HG02588 (cell line): ENCODE measurements around the gene CCN5.
"Not testable (repeated sequence)": the region's sequence is repeated elsewhere in the genome, so short reads cannot be mapped to it uniquely, and the experiment has no call there.

ENCODE experiments used
- ATAC-seq: cut with Tn5 transposase; IDR thresholded peaks from one replicate; pipeline ENCODE4 v1.9.1; 2021; ENCODE audit warnings: mild to moderate bottlenecking, moderate library complexity; ENCODE audit not compliant: unreplicated experiment

Gene CCN5

DNA sequence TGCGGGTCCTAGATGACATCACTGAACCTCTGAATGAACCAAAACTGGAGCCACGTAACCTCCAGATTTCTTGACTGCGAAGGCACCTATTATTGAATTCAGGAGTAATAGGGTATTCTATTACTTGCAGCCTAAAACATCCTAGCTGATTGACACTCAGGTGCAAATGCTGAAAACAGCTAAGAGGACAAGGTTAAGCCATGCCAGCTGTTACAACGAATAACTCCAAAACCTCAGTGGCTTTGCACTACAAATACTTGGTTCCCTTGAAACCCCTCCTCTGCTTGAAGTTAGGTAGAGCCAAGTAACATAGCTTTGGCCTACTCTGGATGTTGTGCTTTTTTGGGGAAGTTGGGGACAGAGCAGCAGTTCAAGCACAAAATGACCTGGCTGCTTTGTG lies 21.0 kb upstream of the CCN5 start:
- ATAC-seq = no peak

DNA sequence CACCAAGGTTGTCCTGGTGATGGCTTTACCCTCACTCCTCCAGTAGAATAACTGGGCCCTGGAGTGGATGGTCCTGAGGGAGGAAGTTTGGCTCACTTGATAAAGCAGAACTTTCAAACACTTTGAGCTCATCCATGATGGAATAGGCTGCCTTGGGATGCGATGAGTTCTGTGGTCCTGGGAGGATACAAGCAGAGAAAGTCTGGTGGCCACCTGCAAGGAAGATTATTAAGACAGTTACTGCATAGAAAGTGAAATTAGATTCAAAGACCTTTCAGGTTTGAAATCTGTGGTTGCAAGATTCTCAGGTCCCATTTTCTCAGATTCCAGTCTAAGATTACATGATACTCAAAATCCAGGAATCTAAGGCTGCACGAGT lies 19.9 kb upstream of the CCN5 start:
- ATAC-seq = no peak

DNA sequence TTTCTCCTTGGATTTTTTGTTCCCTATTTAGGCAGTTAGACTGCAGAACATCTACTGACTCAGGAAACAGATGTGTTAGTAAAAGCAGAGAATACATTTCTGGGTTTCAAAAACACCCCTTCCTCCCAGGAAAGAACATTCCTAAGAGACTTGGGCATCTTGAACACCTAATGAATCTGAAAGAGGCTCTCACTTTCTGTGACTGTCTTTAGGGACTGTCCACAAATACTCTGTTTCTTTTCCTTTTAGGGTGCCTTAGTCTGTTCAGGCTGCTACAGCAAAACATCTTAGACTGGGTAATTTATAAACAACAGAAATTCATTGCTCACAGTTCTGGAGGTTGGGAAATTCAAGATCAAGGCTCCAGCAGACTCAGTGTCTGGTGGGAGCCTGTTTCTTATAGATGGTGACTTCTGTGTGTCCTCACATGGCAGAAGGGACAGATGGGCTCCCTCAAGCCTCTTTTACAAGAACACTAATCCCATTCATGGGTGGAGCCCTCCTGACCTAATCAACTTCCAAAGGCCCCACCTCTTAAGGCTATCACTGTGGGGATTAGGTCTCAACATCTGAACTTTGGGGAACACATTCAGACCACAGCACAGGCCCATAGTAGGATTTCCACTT lies 19.4 kb upstream of the CCN5 start:
- no peak for ATAC-seq

DNA sequence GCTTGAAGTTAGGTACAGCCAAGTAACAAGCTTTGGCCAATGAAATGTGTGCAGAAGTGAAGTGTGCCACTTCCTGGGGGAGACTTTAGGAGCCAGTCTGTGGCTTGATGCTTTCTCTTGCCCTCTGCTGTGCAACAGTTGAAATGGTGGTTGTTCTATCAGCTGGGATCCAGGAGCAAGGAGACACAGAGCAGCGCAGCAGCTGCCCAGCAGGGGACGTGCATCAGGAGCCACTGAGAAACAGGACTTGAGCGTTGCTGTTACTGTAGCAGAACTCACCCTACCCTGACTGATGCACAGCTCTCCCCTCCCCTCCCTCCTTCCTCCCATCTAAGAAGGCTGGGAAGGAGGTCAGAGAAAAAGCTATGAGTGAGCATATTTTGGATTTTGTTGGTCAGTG lies 18.9 kb upstream of the CCN5 start:
- no peak for ATAC-seq

DNA sequence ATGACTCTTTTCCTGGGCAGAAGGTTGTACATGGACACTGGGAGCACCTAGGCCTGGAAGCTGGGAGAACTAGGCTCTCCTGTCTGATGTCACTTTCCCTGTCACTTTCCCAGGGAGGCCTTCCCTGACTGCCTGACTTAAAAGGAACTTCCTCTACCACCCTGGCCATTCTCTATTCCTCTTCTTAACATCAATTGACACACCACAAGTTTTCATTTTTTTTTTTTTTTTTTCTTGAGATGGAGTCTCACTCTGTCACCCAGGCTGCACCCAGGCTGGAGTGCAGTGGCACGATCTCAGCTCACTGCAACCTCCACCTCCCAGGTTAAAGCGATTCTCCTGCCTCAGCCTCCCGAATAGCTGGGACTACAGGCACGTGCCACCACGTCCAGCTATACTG lies 18.1 kb upstream of the CCN5 start:
- not testable (repeated sequence) for ATAC-seq

DNA sequence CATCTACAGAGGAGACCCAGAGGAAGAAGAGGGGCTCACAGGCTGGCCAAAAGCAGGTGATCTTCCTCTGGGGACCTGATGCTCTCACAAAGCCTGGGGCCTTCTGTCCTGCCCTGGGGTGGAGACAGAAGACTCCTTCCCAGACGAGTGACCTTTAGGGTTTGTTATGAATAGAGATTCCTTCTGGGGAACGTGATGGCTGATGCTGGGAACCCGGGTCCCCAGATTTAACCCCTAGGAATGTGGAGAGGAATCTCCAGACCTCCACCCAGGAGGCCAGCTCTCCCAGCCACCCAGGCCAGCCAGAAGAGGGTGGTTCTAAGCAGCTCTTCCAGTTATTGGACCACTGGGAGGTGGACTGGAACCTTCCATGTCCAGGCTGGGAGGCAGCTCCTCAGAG lies 16.8 kb upstream of the CCN5 start:
- no peak for ATAC-seq

DNA sequence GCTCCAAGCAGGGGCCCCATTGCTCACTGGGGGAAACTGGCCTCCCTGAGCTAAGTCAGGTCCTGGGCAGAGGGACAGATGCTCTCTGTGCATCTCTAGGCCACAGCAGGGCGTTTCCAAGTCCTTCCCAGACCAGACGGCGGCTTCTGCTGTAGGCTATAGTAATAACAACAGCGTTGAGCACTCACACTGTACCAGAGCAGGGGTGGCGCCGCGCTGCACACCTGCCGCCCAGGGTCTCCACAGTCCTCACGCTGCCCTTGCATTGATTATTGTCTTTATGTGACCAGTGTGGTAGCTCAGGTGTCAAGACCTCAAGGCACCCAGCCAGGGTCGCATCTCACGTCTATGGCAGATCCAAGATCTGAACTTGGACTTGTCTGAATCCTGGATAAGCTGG lies 14.9 kb upstream of the CCN5 start:
- no peak for ATAC-seq

DNA sequence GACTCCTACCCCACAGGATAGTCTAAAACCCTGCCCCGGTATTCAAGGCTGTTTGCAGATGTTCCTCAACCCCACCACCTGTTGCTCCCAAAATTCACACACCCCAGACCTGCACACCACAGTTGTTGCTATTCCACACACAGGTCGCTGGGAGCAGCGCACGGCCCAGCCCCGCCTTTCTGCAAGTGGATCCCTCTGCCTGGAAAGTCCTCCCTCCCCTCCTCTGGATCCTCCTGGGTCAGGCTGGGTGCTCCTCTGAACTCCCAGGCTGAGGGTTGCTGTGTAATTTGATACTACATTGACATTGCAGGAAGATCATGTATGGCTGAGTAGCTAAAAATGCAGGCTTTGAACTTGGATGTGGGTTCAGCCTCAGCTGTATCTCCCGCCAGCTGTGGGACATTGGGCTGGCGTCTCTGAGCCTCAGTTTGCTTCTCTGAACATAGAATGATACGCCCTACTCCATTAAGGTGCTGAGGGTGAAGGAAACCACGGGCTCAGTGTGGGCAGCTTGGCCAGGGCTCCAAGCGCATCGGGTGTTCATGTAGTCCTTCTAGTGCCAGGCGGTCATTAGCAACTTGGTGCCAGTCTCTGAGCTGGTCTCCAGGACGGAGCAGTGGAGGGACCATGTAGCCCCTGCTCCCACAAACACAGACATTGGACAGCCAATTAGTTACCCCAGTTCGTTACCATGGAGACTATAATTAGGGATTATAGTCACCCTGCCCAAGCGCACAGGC lies 13.9 kb upstream of the CCN5 start:
- no peak for ATAC-seq

DNA sequence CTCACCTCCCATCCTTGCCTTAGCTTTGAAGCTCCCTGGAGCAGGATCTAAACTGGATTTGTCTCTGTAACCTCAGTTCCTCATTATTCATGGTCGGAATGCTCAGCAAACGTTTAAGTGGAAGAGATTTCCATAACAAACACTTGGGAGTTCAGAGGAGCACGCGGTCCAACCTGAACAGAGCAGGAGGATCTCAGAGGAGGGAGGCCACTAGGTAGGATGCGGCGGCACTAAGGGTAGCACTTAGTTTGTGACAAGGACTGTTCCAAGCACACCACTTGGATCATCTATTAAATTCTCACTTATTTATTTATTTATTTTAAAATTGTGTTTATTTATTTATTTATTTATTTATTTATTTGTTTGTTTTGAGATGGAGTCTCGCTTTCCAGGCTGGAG lies 13.3 kb upstream of the CCN5 start:
- no peak for ATAC-seq

DNA sequence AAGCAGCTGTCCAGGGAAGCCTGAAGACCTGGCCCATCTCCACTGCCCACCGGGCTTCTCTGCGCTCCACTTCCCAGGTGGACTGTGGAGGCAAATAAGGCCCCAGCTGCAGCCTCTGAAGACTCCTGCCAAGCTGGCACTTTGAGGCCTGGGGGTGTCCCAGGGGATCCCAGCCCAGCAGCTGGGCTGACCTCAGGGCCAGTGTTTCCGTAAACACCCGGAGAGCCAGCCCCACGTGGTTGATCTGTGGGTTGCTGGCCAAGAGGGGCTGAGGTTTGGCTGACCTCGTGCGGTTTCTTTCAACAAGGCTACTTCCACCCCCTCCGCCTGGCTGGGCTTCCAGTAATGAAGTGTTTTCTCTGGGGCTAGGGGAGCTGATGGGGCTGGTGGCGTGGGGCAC lies 12.4 kb upstream of the CCN5 start:
- ATAC-seq = peak; percentile 68

DNA sequence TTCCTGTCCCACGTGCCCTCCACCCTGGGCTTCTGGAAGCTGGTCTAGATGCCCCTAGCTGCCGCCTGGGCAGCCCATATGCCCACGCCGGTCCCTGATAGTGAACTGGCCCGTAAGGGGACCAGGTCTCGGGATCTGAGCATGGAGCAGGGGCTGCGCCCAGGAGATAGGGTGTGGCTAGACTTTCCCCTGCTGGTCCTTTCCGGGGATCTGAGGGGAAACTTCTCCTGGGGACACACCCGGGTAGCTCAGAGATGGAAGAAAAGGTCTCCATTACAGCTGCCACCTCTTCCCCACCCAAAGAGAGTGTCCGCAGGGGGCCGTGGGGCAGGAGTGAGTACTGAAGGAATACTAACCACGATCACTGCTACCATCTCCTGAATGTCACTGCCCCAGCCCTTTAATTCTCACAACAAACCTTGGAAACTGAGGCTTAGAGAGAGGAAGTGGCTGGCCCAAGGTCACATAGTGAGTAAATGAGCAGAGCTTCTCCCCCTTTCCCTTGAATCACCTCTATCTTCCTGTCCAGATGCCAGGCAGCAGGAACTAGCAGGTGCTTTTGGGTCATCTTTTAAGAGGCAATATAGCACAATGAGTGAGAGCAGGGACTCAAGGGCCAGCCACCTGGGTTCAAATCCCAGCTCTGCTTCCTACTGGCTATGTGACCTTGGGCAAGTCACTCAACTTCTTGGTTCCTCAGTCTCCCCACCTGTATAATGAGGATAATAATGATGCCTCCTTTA lies 11.8 kb upstream of the CCN5 start:
- no peak for ATAC-seq

DNA sequence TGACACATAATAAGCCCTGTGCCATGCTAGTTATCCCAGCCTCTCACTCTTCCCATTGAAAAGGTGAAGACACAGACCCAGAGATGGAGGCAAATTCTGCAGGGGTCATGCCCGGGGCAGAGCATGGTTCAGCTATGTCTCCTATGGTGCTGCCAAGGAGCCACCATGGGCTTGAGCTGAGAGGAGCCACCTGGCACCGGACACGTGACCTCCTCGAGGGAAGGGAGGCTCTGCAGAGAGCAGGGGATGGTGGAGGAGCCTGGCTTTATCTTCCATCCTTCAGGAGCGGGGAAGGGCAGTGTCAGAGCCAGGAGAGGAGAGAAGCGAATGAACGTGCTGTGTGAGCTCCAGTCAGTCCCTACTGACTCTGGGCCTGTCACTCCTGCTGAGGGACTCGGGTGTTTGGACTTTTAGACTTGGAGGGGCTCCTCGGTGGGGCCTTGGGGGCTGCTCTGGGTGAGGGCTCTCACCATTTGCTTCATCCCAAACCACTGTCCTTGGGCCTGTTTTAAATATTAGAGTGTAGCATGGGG lies 11.1 kb upstream of the CCN5 start:
- no peak for ATAC-seq

DNA sequence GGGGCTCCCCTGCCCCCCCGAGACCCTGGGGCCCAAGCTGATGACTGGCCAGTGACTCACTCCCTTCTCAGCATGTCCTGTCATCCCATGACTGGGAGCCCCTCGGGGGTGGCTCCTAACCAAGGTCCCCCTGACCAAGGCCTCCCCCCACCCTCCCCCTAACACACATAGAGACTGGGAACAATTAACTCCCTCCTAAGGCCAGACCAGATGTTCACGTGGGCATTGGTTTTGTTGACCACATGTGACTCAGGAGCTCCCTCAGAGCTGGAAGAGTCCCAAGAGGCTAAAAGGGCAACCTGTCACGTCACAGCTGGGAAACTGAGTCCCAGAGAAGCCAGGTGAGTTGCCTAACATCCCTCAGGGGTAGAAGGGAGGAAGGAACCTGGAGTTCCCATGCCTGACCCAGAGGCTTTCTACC lies 10.6 kb upstream of the CCN5 start:
- no peak for ATAC-seq

DNA sequence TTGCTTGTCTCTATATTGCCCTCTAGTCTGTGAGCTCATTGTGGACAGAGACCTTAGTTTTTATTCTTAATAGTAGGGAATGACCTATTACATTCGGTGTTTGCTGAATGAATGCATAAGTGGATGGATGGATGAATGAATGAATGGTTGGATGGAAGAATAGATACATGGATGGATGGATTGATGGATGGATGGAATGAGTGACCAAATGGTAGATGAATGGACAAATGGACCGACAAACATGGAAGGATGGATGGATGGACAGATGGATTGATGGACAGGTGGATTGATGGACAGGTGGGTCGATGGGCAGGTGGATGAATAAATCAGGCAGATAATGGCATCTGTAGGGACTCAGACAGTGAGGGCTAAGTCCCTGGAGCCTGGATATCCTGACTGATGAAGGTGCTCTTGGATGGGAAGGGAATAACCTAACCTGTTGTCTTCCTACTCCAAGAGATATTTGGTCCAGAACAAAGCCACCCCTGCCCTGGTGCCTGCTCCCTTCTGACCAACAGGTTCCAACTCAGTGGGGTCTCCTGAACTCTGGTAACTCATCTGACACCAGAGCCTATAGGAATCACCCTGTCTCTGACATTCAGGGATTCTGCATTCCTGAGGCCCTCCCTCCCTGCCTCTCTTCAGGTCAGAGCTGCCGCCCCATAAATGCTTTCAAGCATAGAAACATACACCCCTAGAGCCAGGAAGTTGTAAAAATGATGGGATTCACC lies 9.6 kb upstream of the CCN5 start:
- no peak for ATAC-seq

DNA sequence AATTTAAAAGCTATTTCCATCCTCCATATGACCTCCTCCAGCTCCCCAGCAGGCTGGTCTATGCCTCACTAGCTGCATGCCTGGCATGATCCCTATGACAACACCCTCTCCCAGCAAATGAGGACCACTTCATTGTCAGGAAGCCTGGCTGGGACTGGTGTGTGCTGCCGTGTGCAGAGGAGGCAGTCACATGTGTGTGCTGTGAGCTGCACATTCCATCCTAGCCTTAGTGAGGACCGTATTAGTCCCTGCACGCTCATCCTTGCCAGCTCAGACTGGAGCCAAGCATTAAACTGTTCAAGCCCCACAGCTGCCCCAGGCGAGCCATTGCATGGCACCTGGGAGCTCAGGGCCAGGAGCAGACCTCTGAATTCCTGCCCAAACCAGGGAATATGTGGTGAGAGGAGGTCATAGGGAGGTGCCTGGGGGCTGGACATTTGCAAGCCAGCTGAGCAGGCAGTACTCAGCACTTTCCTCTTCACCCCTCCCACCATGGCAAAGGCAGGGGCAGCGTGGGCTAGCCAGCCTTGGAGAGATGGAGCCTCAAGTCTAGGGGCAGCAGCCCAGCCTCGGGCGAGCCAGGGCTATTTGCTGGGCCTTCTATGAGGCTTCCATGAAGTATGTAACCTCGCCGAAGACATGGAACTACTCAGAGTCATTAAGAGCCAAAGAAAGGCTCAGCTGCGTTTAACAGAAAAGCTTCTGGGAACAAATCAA lies 8.7 kb upstream of the CCN5 start:
- ATAC-seq = no peak

DNA sequence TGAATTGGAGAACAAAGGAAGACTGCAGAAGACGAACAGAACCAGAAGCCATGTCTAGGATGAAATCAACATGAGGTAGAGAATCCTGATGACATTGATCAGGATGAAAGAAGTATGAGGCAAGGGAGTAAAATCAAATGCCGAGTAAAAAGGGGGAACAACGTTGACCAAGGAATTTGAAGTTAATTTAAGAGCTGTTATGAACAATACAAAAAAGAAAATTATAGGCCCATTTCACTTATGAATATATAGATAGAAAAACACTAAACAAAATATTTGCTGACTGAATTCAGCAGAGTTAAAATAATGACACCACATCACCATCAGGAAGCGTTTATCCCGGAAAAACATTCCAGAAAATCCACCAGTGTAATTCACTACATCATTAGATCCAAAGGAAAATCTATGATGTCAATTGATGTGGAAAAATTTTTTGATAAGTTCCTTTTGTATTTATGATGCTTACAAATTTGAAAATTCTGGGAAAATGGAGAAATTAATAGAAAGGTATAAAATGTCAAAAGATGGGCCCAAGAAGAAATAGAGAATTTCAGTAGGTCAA lies 8.1 kb upstream of the CCN5 start:
- ATAC-seq = no peak

DNA sequence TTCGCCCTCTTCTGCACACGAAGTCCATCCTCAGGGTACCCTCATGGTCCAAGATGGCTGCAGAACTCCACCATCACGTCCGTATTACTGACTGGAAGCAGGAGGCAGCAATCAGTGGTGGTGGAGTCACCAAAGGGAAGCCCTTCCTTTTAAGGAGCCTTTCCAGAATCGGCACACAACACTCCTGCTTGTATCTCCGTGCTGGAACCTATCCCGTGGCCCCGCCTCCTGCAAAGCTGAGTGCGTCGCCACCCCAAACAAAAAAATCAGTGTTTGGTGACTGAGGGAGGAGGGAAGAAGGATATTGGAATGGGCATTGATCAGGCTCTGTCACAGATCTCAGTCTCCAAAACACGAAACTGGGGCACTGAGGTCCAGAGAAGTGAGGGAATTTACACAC lies 5.8 kb upstream of the CCN5 start:
- no peak for ATAC-seq

DNA sequence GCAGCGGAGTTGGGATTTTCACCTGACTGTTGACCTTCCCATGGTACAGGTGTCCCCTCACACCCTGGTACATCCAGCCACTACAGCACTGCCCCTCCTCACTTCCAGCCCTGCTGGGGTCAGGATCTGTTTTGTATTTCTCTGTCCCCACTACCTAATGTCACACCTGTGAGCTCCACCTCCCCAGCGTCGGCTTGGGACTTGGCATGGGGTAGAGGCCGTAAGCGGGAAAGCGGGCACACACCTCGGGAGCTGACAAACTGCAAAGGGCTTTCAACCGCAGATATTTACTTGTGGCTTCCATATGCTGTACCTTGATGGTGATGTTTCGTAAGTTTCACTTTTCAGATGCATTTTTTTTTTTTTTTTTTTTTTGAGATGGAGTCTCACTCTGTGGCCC lies 5.4 kb upstream of the CCN5 start:
- ATAC-seq = no peak

DNA sequence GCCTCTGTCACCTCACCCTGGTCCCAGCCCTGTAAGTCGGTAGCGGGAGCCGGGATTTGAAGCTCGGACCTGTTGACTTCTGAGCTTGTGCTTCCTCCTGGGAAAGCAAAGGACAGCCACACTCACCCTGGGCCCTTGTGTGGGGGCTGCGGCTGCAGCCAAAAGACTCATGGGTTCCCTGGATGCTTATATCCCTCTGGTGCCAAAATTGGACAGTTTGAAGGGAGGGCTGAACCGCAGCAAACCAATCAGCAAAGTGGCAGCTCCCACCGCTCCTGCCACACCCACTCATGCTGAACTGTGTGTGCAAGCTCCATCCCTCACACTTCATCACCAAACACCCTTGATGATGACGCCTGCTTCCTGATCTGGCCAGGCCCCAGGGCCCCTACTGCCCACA lies 3.9 kb upstream of the CCN5 start:
- ATAC-seq = no peak

DNA sequence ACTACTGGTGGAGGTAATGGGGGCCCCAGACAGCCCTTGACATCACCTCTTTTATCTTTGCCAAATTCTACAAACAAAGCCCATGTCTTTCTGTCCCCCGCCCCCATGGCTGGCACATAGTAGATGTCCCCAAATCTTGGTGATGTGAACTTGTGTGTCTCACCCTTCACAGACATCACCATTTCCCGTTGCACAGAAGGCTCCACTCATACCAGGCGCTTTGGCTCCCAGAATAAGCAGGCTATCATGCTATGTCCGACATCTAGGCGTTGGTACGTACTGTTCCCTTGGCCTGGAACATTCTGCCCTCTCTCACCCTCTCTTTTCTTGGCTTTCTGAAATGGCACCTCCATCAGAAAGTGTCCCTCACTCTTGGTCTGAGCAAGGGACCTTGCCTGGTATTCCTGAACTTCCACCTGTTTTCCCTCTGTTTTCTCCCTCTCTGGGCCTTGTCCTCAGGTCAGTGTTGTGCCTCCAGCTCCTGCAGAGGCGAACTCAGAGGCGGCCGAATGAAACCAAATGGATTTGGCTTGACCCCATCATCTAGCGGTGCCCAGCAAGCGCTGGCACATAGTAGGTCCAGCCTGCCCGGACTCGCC lies 968 bp upstream of the CCN5 start:
- no peak for ATAC-seq
